Measurements from ENCODE around the gene C11orf21.

GRCh38 chr11:2302896-2303626 lies 1.3 kb upstream of the C11orf21 start:
- TF ChIP-seq CTCF (IDR thresholded peaks at IDR 0.05) (no peak), POLR2A (IDR thresholded peaks at IDR 0.05) (no peak)
